GM10847 (cell line): ENCODE data around the gene FLACC1.

Source experiments
- POLR2A ChIP-seq: IDR thresholded peaks from 2 replicates; pipeline ENCODE4 v1.6.1; 2011; ENCODE audit not compliant: insufficient read length; ENCODE audit errors: extremely low read depth

Gene FLACC1

GRCh38 chr2:201313362-201313761 is 43.8 kb downstream of the FLACC1 start:
- no peak for TF ChIP-seq POLR2A

- TF ChIP-seq POLR2A = no peak
Measured at GRCh38 chr2:201308914-201309313, 48.2 kb downstream of the FLACC1 start.

- no peak for TF ChIP-seq POLR2A
Measured at GRCh38 chr2:201307876-201308275, 49.3 kb downstream of the FLACC1 start.

GRCh38 chr2:201298462-201299052 is 58.6 kb downstream of the FLACC1 start:
- no peak for TF ChIP-seq POLR2A

- TF ChIP-seq POLR2A = no peak
Measured at GRCh38 chr2:201285499-201285898, 71.6 kb downstream of the FLACC1 start.

GRCh38 chr2:201280191-201281040 is 76.7 kb downstream of the FLACC1 start:
- no peak for TF ChIP-seq POLR2A

GRCh38 chr2:201279079-201279478 is 78.1 kb downstream of the FLACC1 start:
- no peak for TF ChIP-seq POLR2A

- no peak for TF ChIP-seq POLR2A
Measured at GRCh38 chr2:201276511-201276910, 80.6 kb downstream of the FLACC1 start.

- no peak for TF ChIP-seq POLR2A
Measured at GRCh38 chr2:201275990-201276389, 81.2 kb downstream of the FLACC1 start.

GRCh38 chr2:201275069-201275468 is 82.1 kb downstream of the FLACC1 start:
- TF ChIP-seq POLR2A = no peak

- no peak for TF ChIP-seq POLR2A
Measured at GRCh38 chr2:201273330-201273983, 83.7 kb downstream of the FLACC1 start.

GRCh38 chr2:201271917-201272316 is 85.2 kb downstream of the FLACC1 start:
- no peak for TF ChIP-seq POLR2A

GRCh38 chr2:201270293-201271001 is 86.7 kb downstream of the FLACC1 start:
- TF ChIP-seq POLR2A = no peak

GRCh38 chr2:201269764-201270163 is 87.4 kb downstream of the FLACC1 start:
- no peak for TF ChIP-seq POLR2A

GRCh38 chr2:201267278-201268030 is 89.7 kb downstream of the FLACC1 start:
- no peak for TF ChIP-seq POLR2A
